Endothelial cell of umbilical vein (primary cell): ENCODE results near the gene SIM1. TPM values are rescaled to one million over a fixed set of nuclear protein-coding genes. Genes with fewer than 3 reads are reported as not detected.

Experiments
- BruUV-seq: library from RNA; stranded (reverse); fragments of 400-500 nt; replicated peaks from 2 replicates; lab custom pipeline; 2021; lab: Mats Ljungman, UMichigan
- CTCF ChIA-PET: fragments of 300-600, 350-600 bp; sonication (Branson Sonifier 250); formaldehyde crosslinking; loops from one replicate; lab custom pipeline; 2021; ENCODE audit warnings: antibody characterized with exemption, inconsistent platforms; lab: Charles Lee
- POLR2A ChIA-PET: fragments of 300-600, 350-600 bp; sonication (Branson Sonifier 250); formaldehyde crosslinking; loops from one replicate; lab custom pipeline; 2021; ENCODE audit warnings: antibody characterized with exemption, inconsistent platforms; lab: Charles Lee
- DNase-seq: peaks from one replicate; pipeline ENCODE4 v3.0.0-alpha.2; 2011; ENCODE audit warnings: low read depth, low spot score
- FAIRE-seq: peaks from 2 replicates; lab custom pipeline; 2011; peaks lifted over from hg19 to GRCh38; lab: Jason Lieb, UNC
- H2AFZ ChIP-seq: 2 replicates; pipeline ENCODE4 v1.6.0; 2012; ENCODE audit warnings: low read depth, low read length, control low read depth, inconsistent platforms
- H3K27ac ChIP-seq: 2 replicates; pipeline ENCODE4 v1.5.1; 2011; ENCODE audit warnings: low read depth, mild to moderate bottlenecking, control low read depth, low read length, moderate library complexity; ENCODE audit not compliant: insufficient read depth
- H3K27me3 ChIP-seq, 2 experiments: 2 replicates each; pipeline versions ENCODE4 v1.6.0 to v1.6.1; 2011; ENCODE audit warnings: low read length in 2 of 2, mixed read lengths in 1 of 2; ENCODE audit not compliant: control insufficient read depth in 2 of 2, insufficient read depth in 2 of 2
- H3K36me3 ChIP-seq, 2 experiments: 2 replicates in 1 of 2; 3 replicates in 1 of 2; pipeline ENCODE4 v1.5.1; 2011; ENCODE audit warnings: low read length in 2 of 2, mild to moderate bottlenecking in 1 of 2, moderate library complexity in 1 of 2; ENCODE audit not compliant: control insufficient read depth in 2 of 2, insufficient read depth in 2 of 2; ENCODE audit errors: extremely low read depth in 1 of 2
- H3K4me1 ChIP-seq: 3 replicates; pipeline ENCODE4 v1.5.1; 2011; ENCODE audit warnings: mild to moderate bottlenecking, low read length; ENCODE audit not compliant: control insufficient read depth, insufficient read depth; ENCODE audit errors: extremely low read depth
- H3K4me2 ChIP-seq: 2 replicates; pipeline ENCODE4 v1.6.1; 2011; ENCODE audit warnings: low read length, control low read depth, mixed read lengths; ENCODE audit not compliant: insufficient read depth
- H3K4me3 ChIP-seq, 3 experiments: fragments of 200-600 bp in 1 of 3; sonication (generic), shearing (Covaris generic) in 1 of 3; replicated peaks in 1 of 3; 2 replicates each; pipeline ENCODE4 v1.5.1; 2011 to 2016; ENCODE audit warnings: control low read depth in 3 of 3, low read length in 3 of 3, mild to moderate bottlenecking in 2 of 3, inconsistent platforms in 1 of 3, low read depth in 1 of 3, moderate library complexity in 1 of 3; ENCODE audit not compliant: insufficient read depth in 1 of 3
- H3K79me2 ChIP-seq: 2 replicates; pipeline ENCODE4 v1.6.0; 2012; ENCODE audit warnings: low read length, inconsistent platforms; ENCODE audit not compliant: control insufficient read depth, insufficient read depth
- H3K9ac ChIP-seq: replicated peaks from 2 replicates; pipeline ENCODE3; 2011; ENCODE audit warnings: low read length, control low read depth; ENCODE audit not compliant: insufficient read depth; ENCODE audit errors: extremely low read depth
- H3K9me1 ChIP-seq: replicated peaks from 3 replicates; pipeline ENCODE4 v1.6.0; 2011; ENCODE audit warnings: mild to moderate bottlenecking, low read length; ENCODE audit not compliant: control insufficient read depth, insufficient read depth; ENCODE audit errors: extremely low read depth
- H3K9me3 ChIP-seq: replicated peaks from 2 replicates; pipeline ENCODE4 v1.5.1; 2012; ENCODE audit warnings: low read length, inconsistent platforms; ENCODE audit not compliant: control insufficient read depth, insufficient read depth
- H4K20me1 ChIP-seq: replicated peaks from 2 replicates; pipeline ENCODE3; 2011; ENCODE audit warnings: mild to moderate bottlenecking, low read length; ENCODE audit not compliant: control insufficient read depth, insufficient read depth; ENCODE audit errors: extremely low read depth
- EZH2 ChIP-seq: IDR thresholded peaks from 2 replicates; pipeline ENCODE4 v1.6.1; 2012; ENCODE audit warnings: borderline replicate concordance, low read depth, mild to moderate bottlenecking, moderate library complexity, low read length, inconsistent platforms; ENCODE audit not compliant: severe bottlenecking
- dilution Hi-C: fragments of 300-500 bp; cut with MboI; formaldehyde crosslinking; loops from one replicate; pipeline ENCODE4 v1.15.0; 2019; ENCODE audit warnings: low sequenced_read_pairs; ENCODE audit not compliant: extremely low pct_ligation_motif_present
- intact Hi-C: fragments of 100-400 bp; cut with micrococcal nuclease; formaldehyde crosslinking; loops from one replicate; pipeline ENCODE4 v1.10.0; 2022
- polyA plus RNA-seq, 4 experiments: library from polyadenylated mRNA; depleted of rRNA in 3 of 4; stranded (reverse) in 3 of 4; unstranded in 1 of 4; fragments of >200 nt; gene quantifications; 2 replicates each; pipeline versions ENCODE4 v1.2.1 to v1.2.3, GENCODE V29; 2011 to 2012; ENCODE audit warnings: missing spikeins in 1 of 4
- total RNA-seq: library from RNA; stranded (reverse); gene quantifications from 2 replicates; pipeline ENCODE4 v1.2.3, GENCODE V29; 2021
- TF ChIP-seq, protein P1 (sequence below), 2 donors: IDR thresholded peaks; 1 replicate in 1 of 2; 2 replicates in 1 of 2; pipeline ENCODE4 v1.5.1; 2011; ENCODE audit warnings: low read length in 2 of 2, mild to moderate bottlenecking in 2 of 2, moderate library complexity in 2 of 2, control low read depth in 1 of 2, inconsistent platforms in 1 of 2, low read depth in 1 of 2; ENCODE audit not compliant: insufficient read depth in 1 of 2; ENCODE audit errors: extremely low read depth in 1 of 2

Gene SIM1
- total and polyA plus RNA-seq, 2 donors (not counting 3 experiments of a cell fraction or from before 2014, with no cell fraction given): 0.14 to 0.29 TPM

DNA sequence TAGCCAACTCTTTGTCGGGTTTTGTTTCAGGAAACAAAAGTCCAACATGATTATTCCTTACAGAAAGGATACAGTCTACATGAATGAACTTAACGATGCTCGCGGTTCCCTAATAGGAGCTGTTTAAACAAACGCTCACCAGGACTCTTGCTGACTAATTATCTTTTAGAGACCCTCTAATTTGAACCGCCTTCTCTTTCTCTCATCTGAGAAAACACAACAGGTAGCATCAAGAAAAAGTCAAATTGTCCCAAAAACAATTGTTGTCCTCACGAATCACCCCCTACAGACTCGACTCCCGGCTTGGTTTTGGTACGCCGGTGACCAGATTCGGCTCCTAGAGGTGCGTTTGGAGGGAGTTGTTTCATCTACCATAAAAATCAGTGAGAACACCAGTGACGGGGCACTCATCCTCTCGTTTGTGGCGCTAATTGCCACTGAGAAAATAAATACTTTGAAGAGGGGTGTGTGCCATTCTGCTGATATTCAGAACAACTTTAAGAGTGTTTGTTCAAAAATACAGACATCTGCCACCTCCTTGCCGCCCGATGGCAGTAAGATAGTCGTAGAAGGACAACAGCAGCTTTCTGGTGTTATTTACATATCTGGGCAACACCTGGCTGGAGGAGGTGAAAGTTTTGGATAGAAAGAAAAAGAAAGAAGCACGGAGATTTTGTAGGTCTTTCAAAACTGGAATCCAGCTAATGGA, 1.1 kb upstream of the SIM1 start:
- Histone ChIP-seq H3K9me1 (no peaks in the 10 kb centered on the region), H3K9me3 (no peaks in the 10 kb centered on the region), H3K4me1 (peaks cover 21% of the 10 kb centered on the region), H4K20me1 (no peaks in the 10 kb centered on the region), H3K36me3 (no peaks in the 10 kb centered on the region), H3K27ac (no peak overlapping the region), H3K9ac (no peak overlapping the region), H3K4me2 (peak overlapping the region; percentile 72), H3K27me3 (peaks cover 85 to 98% of the 10 kb centered on the region in 2 experiments), H3K79me2 (no peaks in the 10 kb centered on the region), H3K4me3 (no peak overlapping the region), H2AFZ (no peak overlapping the region)
- DNase-seq (no peak), FAIRE-seq (peak; percentile 4)
- ChIA-PET POLR2A (no interaction called here), CTCF (interaction anchor here (1.0 to 3.8 kb wide), 9 partner anchors 8 to 349 kb away, joined by 3 to 17 read pairs (median 5); no protein-coding TSS in a partner anchor)
- no TSS peak for BruUV-seq
- TF ChIP-seq EZH2: peak; percentile 87
- TF ChIP-seq, protein P1, sequence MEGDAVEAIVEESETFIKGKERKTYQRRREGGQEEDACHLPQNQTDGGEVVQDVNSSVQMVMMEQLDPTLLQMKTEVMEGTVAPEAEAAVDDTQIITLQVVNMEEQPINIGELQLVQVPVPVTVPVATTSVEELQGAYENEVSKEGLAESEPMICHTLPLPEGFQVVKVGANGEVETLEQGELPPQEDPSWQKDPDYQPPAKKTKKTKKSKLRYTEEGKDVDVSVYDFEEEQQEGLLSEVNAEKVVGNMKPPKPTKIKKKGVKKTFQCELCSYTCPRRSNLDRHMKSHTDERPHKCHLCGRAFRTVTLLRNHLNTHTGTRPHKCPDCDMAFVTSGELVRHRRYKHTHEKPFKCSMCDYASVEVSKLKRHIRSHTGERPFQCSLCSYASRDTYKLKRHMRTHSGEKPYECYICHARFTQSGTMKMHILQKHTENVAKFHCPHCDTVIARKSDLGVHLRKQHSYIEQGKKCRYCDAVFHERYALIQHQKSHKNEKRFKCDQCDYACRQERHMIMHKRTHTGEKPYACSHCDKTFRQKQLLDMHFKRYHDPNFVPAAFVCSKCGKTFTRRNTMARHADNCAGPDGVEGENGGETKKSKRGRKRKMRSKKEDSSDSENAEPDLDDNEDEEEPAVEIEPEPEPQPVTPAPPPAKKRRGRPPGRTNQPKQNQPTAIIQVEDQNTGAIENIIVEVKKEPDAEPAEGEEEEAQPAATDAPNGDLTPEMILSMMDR (IDR thresholded peaks at IDR 0.05; ENCODE audit: extremely low read depth in 1 of 2, insufficient read depth in 1 of 2, low read depth in 1 of 2, low read length in 2 of 2): no peak
- intact Hi-C loops: loop anchor here (2.0 to 10.0 kb wide), 3 partner anchors 165 to 861 kb away; partner anchors contain the start of gene PRDM13
- dilution Hi-C loops: loop anchor here (25.0 kb wide), 1 partner anchor 354 kb away; no protein-coding TSS in a partner anchor
